Rectal smooth muscle tissue (tissue), 1 donor: ENCODE measurements around the gene SPEF2.

Source experiments
- H3K27ac ChIP-seq: one replicate; pipeline ENCODE4 v1.7.0; 2013; ENCODE audit warnings: low read depth, low read length, inconsistent platforms
- H3K27me3 ChIP-seq: one replicate; pipeline ENCODE4 v1.7.0; 2013; ENCODE audit warnings: low read length; ENCODE audit not compliant: control insufficient read depth, insufficient read depth
- H3K36me3 ChIP-seq: one replicate; pipeline ENCODE4 v1.7.0; 2013; ENCODE audit warnings: low read length; ENCODE audit not compliant: control insufficient read depth, insufficient read depth
- H3K4me1 ChIP-seq: one replicate; pipeline ENCODE4 v1.7.0; 2013; ENCODE audit warnings: low read length; ENCODE audit not compliant: control insufficient read depth, insufficient read depth
- H3K4me3 ChIP-seq: one replicate; pipeline ENCODE4 v1.7.0; 2013; ENCODE audit warnings: low read length
- H3K9ac ChIP-seq: one replicate; pipeline ENCODE4 v1.7.0; 2013; ENCODE audit warnings: low read length

SPEF2 gene

DNA sequence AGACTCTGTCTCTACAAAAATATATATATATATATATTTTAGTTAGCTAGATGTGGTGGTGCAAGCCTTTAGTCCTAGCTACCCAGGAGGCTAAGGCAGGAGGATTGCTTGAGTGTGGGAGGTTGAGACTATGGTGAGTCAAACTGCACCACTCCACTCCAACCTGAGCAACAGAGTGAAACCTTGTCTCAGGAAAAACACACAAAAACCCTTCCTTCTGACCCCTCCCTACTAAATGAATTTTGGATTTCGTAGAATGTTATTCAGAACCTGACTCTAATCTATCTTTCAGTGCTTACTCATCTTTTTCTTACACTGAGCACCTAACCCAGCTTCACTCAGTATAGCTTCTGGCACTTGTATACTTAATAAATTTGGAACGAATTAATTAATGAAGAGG is 203.8 kb downstream of the SPEF2 start:
- Histone ChIP-seq H3K4me3 (no peak overlapping the region), H3K27ac (no peak overlapping the region), H3K4me1 (no peaks in the 10 kb centered on the region), H3K27me3 (no peaks in the 10 kb centered on the region), H3K36me3 (no peaks in the 10 kb centered on the region), H3K9ac (no peak overlapping the region)

DNA sequence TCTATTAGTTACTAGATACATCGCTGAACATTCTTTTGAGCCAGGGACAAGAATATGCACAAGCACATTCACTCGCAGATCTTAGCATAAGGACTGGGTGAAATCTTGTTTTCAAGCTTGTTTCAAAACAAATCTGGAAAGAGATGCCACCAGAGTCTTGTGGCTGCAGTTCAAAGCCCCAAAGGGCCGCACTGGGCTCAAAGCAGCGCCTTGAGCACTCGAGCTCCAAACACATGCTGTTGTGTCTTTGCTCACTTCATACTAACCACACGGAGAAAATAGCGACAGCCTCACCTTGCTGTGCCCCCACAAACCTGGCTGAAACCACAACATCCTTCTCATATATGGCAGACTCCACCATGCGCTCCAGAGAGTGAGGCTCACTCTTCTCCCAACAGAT is 204.8 kb downstream of the SPEF2 start:
- no peaks in the 10 kb centered on the region for H3K36me3 ChIP-seq
- H3K27me3 ChIP-seq: no peaks in the 10 kb centered on the region
- no peak overlapping the region for H3K4me3 ChIP-seq
- no peaks in the 10 kb centered on the region for H3K4me1 ChIP-seq
- H3K27ac ChIP-seq: no peak overlapping the region
- no peak overlapping the region for H3K9ac ChIP-seq

DNA sequence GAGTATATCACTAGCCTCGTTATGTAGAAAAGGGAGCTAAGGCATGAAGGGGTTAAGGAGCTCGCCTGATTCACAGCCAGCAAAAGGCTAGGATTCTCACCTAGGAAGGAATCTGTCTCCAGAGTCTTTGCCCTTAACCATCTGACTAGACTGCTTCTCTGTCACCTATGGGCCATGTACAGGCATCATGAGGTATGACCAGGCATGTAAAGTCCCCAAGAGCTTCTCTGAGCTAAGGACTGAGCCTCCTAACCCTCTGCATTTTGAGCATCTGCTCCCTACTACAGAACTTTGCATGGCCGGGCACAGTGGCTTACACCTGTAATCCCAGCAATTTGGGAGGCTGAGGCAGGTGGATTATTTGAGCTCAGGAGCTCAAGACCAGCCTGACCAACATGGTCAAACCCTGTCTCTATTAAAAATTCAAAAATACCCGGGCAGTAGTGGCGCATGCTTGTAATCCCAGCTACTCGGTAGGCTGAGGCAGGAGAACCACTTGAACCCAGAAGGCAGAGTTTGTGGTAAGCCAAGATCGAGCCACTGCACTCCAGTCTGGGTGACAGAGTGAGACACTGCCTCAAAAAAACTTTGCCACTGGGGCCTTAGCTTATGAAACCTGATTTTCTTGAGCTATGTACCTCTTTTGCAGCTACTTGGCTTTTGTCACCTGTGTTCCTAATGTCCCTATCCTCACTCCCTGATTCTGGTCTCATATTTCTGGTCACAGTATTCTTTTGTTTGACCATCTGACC is 205.9 kb downstream of the SPEF2 start:
- no peaks in the 10 kb centered on the region for H3K4me1 ChIP-seq
- H3K9ac ChIP-seq: no peak overlapping the region
- H3K27me3 ChIP-seq: no peaks in the 10 kb centered on the region
- H3K27ac ChIP-seq: no peak overlapping the region
- H3K4me3 ChIP-seq: no peak overlapping the region
- H3K36me3 ChIP-seq: no peaks in the 10 kb centered on the region

- H3K36me3 ChIP-seq: no peaks in the 10 kb centered on the region
- H3K4me3 ChIP-seq: no peak overlapping the region
- H3K9ac ChIP-seq: no peak overlapping the region
- H3K27ac ChIP-seq: no peak overlapping the region
- no peaks in the 10 kb centered on the region for H3K27me3 ChIP-seq
- H3K4me1 ChIP-seq: no peaks in the 10 kb centered on the region
These were observed 208.4 kb downstream of the SPEF2 start for GRCh38 chr5:35826056-35826455.

- Histone ChIP-seq H3K4me3 (no peak overlapping the region), H3K27ac (no peak overlapping the region)
These were observed 208.9 kb downstream of the SPEF2 start for GRCh38 chr5:35826554-35826953.

DNA sequence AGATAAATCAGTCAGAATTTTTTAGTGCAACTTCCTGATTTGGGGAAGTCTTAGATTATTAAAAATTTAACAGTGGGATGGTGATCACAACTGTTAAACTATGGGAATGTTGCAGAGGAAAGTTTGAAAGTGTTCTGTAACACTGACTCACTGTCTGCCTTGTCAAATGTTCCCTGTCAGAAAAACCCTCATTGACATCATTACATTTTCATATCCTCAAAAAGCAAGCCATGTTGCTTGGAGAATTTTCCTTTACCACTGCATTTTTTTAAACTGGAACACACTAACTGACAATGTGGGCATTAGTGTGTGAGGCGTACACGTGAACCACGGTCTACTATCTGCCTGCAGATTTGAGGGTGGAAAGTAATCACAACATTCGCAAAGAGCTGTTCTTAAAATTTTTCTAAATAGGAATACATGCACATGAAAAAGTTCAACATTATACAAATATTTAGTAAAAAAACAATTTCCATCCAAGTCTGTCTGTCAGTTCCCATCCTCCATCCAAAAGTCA is 210.5 kb downstream of the SPEF2 start:
- Histone ChIP-seq H3K4me1 (no peaks in the 10 kb centered on the region), H3K27me3 (no peaks in the 10 kb centered on the region), H3K4me3 (no peak overlapping the region), H3K27ac (no peak overlapping the region), H3K36me3 (no peaks in the 10 kb centered on the region), H3K9ac (no peak overlapping the region)

More at GRCh38 chr5:35826554-35826953, 208.9 kb downstream of the SPEF2 start:
- Histone ChIP-seq H3K27me3 (no peaks in the 10 kb centered on the region), H3K36me3 (no peaks in the 10 kb centered on the region), H3K9ac (no peak overlapping the region), H3K4me1 (no peaks in the 10 kb centered on the region)

DNA sequence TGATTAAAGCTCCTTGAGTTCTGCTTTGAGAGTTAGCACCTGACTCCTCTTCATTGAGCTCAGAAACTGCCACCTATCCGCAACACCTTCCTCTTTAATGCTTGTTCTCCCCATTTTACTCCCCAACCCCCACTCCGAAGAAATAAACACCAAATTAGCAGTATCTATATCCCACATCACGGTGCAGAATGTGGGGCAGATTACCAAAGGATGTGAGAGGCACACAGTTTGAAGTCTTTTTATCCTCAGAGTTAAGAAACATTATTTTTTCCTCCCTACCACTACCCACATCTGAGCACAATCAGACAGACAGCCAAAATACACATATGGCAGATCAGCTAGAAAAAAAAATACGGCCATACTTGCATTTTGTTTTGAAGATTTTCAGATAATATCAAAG is 212.9 kb downstream of the SPEF2 start:
- no peaks in the 10 kb centered on the region for H3K4me1 ChIP-seq
- no peaks in the 10 kb centered on the region for H3K36me3 ChIP-seq
- no peak overlapping the region for H3K4me3 ChIP-seq
- no peaks in the 10 kb centered on the region for H3K27me3 ChIP-seq
- no peak overlapping the region for H3K27ac ChIP-seq
- no peak overlapping the region for H3K9ac ChIP-seq

DNA sequence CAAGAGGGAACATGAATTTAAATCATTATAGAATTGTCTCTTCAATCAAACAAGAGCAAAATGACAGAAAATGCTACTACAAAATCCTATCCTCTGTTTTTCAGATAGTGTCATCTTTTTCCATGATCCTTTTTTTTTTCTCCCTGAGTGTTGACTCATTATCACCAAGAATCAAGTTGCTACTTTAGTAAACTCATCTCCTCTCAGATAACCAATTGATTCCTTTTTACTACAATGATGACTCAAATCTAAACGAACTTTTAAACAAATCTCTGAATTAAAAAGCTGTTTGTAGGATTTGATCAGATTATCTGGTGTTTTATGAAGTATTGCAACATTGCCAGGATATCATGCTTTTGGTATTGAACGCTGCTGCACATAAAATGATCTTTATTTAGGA is 215.1 kb downstream of the SPEF2 start:
- no peaks in the 10 kb centered on the region for H3K27me3 ChIP-seq
- H3K36me3 ChIP-seq: no peaks in the 10 kb centered on the region
- no peak overlapping the region for H3K27ac ChIP-seq
- H3K9ac ChIP-seq: no peak overlapping the region
- H3K4me1 ChIP-seq: no peaks in the 10 kb centered on the region
- H3K4me3 ChIP-seq: no peak overlapping the region

DNA sequence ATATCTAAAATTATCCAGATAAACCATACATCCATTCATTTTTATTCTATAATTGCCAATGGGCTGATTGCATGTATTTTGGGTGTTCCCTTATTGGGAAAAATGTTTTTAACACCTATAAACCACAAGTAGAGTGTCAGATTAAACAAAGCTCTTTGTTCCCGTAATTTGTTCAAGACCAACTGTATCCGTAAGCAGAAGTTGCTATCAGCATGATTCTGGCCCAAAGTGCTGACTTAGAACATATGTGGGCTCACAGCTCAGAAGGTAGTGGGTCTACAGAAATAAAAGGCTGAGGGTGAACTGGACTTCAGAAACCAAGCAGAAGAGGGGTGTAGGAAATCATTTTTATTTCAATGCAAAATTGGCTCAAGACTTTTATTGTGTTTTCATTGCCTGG is 215.6 kb downstream of the SPEF2 start:
- Histone ChIP-seq H3K36me3 (no peaks in the 10 kb centered on the region), H3K4me1 (no peaks in the 10 kb centered on the region), H3K27ac (no peak overlapping the region), H3K4me3 (no peak overlapping the region), H3K9ac (no peak overlapping the region), H3K27me3 (no peaks in the 10 kb centered on the region)

- H3K4me1 ChIP-seq: no peaks in the 10 kb centered on the region
- no peaks in the 10 kb centered on the region for H3K36me3 ChIP-seq
- no peak overlapping the region for H3K9ac ChIP-seq
- H3K27me3 ChIP-seq: no peaks in the 10 kb centered on the region
- no peak overlapping the region for H3K27ac ChIP-seq
- H3K4me3 ChIP-seq: no peak overlapping the region
These were observed 218.4 kb downstream of the SPEF2 start for GRCh38 chr5:35835796-35836742.

DNA sequence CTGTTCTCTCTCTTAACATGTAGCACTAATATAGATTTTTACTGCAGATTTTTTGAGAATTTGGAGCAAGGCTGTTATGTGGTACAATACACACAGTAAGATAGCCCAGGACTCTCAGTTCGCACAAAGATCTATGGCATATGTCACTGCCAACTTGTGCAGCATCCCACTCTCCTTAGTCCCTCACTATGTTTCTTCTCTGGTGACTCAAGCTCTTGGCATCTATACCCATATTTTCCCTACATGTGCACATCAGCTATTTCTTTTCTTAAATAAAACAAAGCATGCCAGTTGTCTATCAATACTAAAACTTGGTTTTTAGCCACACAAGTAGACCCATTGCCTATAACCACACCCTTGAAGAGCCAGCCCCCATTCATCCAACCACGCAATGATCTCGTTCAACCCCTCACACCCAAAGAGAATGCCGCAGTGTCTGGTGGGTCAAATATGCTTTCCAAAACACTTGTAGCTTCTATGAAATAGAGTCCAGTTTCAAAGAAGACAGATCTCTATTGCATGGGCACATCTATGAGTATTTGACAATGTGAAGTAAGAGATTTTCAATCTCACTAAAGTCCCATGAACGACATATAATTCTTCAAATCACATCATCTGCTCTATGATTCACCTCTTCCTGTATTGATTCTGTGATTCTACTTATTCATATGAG is 220.8 kb downstream of the SPEF2 start:
- no peak overlapping the region for H3K4me3 ChIP-seq
- H3K4me1 ChIP-seq: no peaks in the 10 kb centered on the region
- no peak overlapping the region for H3K27ac ChIP-seq
- no peak overlapping the region for H3K9ac ChIP-seq
- no peaks in the 10 kb centered on the region for H3K27me3 ChIP-seq
- H3K36me3 ChIP-seq: no peaks in the 10 kb centered on the region

GRCh38 chr5:35842856-35843255 is 225.2 kb downstream of the SPEF2 start:
- Histone ChIP-seq H3K4me1 (no peaks in the 10 kb centered on the region), H3K4me3 (no peak overlapping the region), H3K27me3 (no peaks in the 10 kb centered on the region), H3K9ac (no peak overlapping the region), H3K27ac (no peak overlapping the region), H3K36me3 (no peaks in the 10 kb centered on the region)
